Effector memory CD4-positive, alpha-beta T cell (primary cell): Measurements from ENCODE around the gene BCL2L12.
"Not testable (repeated sequence)": the region's sequence is repeated elsewhere in the genome, so short reads cannot be mapped to it uniquely, and the experiment has no call there.

Experiments used
- DNase-seq, 3 donors: peaks; one replicate each; pipeline ENCODE4 v3.0.0-alpha.2; 2020
- H3K27ac ChIP-seq: 2 replicates; pipeline ENCODE4 v1.7.0; 2013; ENCODE audit warnings: mild to moderate bottlenecking, low read length, moderate library complexity; ENCODE audit not compliant: insufficient read depth, poor library complexity, severe bottlenecking
- H3K27me3 ChIP-seq: replicated peaks from 2 replicates; pipeline ENCODE4 v1.7.0; 2013; ENCODE audit warnings: mild to moderate bottlenecking, low read length; ENCODE audit not compliant: insufficient read depth, control insufficient read depth, poor library complexity, severe bottlenecking
- H3K36me3 ChIP-seq: 2 replicates; pipeline ENCODE4 v1.7.0; 2013; ENCODE audit warnings: mild to moderate bottlenecking, low read length, moderate library complexity; ENCODE audit not compliant: control insufficient read depth, insufficient read depth
- H3K4me1 ChIP-seq: 2 replicates; pipeline ENCODE4 v1.7.0; 2013; ENCODE audit warnings: low read length, mild to moderate bottlenecking; ENCODE audit not compliant: control insufficient read depth, insufficient read depth, poor library complexity, severe bottlenecking
- H3K4me3 ChIP-seq: 2 replicates; pipeline ENCODE4 v1.7.0; 2013; ENCODE audit warnings: low read length, low read depth, mild to moderate bottlenecking; ENCODE audit not compliant: insufficient read depth, poor library complexity, severe bottlenecking
- H3K9me3 ChIP-seq: 2 replicates; pipeline ENCODE4 v1.7.0; 2013; ENCODE audit warnings: mild to moderate bottlenecking, low read length, moderate library complexity; ENCODE audit not compliant: control insufficient read depth
- total RNA-seq, 3 donors: gene quantifications; one replicate each; lab custom pipeline; 2026; lab: John Stamatoyannopoulos, UW

Gene BCL2L12, protein sequence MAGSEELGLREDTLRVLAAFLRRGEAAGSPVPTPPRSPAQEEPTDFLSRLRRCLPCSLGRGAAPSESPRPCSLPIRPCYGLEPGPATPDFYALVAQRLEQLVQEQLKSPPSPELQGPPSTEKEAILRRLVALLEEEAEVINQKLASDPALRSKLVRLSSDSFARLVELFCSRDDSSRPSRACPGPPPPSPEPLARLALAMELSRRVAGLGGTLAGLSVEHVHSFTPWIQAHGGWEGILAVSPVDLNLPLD
- total RNA-seq = 4.9 to 8.1 (median 6.1) reads per million in 3 donors

DNA sequence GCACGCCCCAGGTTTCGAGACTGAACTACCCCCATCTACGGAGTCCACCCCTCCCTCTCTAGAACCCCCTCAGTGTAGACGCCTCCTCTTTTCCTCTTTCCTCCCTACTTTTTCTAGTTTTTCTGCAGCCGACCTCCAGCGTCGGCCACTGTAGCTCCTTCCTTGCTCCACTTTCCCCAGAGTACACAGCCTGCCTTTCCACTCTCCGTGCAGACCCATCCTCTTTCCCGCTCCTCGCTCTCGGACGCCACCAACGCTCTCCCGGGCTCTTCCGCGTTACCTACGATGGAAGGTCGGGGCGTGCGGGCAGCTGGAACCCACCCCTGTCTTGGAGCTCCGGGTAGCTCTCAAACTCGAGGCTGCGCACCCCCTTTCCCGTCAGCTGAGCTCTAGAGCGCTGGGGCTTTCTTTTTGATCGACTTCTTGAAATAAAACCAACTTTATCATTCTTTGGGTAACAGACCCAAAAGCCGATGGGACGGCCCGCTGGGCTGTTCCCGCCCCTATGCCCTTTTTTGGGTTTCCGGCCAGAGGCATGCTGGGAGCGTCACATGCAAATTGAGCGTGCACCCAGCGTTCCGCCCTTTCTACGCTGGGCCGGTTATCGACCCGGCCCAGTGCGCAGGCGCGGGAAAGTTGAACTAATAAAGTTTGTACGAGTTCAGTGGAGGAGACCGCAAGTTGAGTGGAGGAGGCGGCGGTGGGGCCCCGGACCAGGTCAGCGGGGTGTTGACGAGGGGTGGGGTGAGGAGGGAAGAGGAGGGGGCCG lies at the start of gene BCL2L12, which contains the start of gene IRF3:
TSS of gene BCL2L12 (plus strand) at position 583 of the 769 bp plus-strand sequence. CDS start 760 bp downstream, outside the sequence.
TSS of gene IRF3 (minus strand) at position 507 of the 769 bp plus-strand sequence. CDS start 1,019 bp downstream, outside the sequence.
- no peaks in the 10 kb centered on the region for H3K27me3 ChIP-seq
- H3K4me1 ChIP-seq = peaks cover 27% of the 10 kb centered on the region
- H3K9me3 ChIP-seq = no peaks in the 10 kb centered on the region
- H3K27ac ChIP-seq = peak within 1 kb of the TSS; percentile 85
- peak within 1 kb of the TSS; percentile 97 for H3K4me3 ChIP-seq
- DNase-seq = peak; percentile 97 to 99 (median 98)
- H3K36me3 ChIP-seq = peaks cover 25% of the 10 kb centered on the region

DNA sequence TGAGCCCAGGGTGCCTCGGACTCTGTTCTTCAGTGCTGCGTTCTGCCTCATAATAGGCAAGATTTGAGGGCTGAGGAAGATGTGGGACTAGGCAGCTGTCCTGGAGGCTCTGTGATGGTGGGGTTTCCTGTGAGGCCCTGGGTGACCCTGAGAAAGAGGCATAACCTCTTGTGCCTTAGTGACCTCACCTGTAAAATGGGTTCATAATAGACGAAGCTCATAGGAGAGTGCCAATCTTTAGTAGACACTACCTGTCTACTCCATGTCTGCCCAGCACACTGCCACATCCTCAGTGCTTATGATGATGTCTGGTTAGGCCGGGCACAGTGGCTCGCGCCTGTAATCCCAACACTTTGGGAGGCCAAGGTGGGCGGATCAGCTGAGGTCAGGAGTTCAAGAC lies 49.2 kb upstream of the BCL2L12 start:
- Histone ChIP-seq H3K9me3 (no peaks in the 10 kb centered on the region), H3K27ac (no peak overlapping the region), H3K36me3 (peaks cover 51% of the 10 kb centered on the region), H3K4me3 (no peak overlapping the region), H3K4me1 (no peaks in the 10 kb centered on the region), H3K27me3 (no peaks in the 10 kb centered on the region)
- DNase-seq = no peak

DNA sequence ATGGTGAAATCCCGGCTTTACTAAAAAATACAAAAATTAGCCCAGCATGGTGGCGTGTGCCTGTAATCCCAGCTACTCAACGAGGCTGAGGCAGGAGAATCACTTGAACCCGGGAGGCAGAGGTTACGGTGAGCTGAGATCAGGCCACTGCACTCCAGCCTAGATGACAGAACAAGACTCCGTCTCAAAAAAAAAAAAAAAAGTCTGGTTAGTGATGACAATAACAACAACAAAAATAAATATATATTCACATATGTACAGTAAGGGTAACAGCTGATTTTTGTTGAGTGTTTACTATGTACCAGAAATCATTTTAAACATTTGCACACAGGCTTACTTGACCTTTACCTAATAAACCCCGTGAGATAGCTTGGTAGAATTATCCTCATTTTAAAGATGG lies 48.8 kb upstream of the BCL2L12 start:
- Histone ChIP-seq H3K27ac (no peak overlapping the region), H3K36me3 (peaks cover 56% of the 10 kb centered on the region), H3K9me3 (no peaks in the 10 kb centered on the region), H3K4me1 (no peaks in the 10 kb centered on the region), H3K4me3 (no peak overlapping the region), H3K27me3 (no peaks in the 10 kb centered on the region)
- DNase-seq = no peak

DNA sequence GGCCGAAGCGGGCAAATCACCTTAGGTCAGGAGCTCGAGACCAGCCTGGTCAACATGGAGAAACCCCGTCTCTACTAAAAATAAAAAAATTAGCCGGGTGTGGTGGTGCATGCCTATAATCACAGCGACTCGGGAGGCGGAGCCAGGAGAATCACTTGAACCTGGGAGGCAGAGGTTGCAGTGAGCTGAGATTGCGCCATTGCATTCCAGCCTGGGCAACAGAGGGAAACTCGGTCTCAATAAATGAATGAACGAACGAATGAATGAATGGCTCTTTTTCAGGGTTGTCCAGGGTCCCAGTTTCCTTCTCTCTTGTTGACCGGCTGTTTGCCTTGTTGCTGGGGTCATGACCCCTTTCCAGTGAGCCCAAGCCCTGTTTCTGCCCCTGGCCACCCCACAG lies 47.9 kb upstream of the BCL2L12 start:
- not testable (repeated sequence) for H3K27me3 ChIP-seq, DNase-seq, H3K4me1 ChIP-seq, H3K4me3 ChIP-seq, H3K27ac ChIP-seq, H3K9me3 ChIP-seq
- peaks cover 59% of the 10 kb centered on the region for H3K36me3 ChIP-seq

DNA sequence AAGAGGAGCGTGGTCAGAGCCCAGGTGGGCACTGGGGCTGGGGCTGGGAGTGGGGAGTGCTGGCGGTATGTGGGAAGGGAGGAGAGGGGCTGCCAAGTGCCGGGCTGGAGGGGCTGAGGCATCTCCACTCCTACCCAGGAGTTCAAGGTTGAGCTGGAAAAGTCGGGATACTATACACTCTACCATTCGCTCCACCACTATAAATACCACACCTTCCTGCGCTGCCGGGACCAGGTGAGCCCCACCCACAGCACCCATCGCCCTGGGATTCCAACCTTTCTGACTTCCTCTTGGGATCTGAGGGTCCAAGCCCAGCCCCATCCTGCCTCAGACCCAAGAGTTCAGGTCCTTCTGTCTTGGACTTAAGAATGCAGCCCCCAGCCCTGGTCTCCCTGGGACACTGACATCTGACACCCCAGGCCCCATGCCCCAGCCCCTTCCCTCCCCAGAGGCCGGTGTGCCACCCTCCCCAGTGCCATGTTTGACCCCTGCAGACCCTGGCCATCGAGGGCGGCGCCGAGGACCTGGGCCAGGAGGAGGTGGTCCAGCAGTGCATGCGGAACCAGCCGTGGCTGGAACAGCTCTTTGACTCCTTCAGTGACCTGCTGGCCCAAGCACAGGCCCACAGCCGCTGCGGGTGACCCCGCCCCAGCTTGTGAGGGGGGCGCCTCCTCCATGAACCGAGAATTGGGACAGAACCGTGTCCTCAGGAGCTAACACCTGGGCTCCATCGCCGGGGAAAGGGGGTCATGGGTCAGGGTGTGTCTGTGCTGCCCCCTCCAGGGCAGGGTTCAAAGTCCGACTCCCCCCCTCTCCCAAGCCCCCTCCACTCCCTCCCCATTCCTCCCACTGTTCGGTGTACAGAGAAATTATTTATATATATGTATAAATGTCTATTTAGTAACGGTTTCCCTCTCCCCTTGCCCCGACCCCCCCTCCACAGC lies 40.5 kb upstream of the BCL2L12 start:
- Histone ChIP-seq H3K4me1 (no peaks in the 10 kb centered on the region), H3K27ac (no peak overlapping the region), H3K9me3 (no peaks in the 10 kb centered on the region), H3K27me3 (no peaks in the 10 kb centered on the region), H3K4me3 (no peak overlapping the region), H3K36me3 (peaks cover 36% of the 10 kb centered on the region)
- no peak for DNase-seq

DNA sequence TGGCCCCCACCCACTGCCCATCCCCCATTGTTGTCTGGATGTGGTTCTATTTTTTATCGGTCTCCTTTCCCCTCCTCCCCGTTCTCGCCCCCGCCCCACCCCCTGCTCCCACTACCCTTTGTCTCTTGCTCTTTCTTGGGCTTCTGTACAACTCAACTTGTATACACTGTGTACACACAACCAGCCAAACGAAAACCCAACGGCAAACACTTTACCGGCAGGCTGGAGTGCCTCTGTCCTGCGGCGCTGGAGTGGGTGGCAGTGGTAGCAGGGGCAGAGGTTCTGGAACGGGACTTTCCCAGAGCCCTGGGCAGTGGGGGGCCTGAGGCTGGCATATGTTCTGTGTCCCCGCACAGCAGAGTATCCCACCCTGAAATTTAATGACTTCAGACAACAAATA lies 39.5 kb upstream of the BCL2L12 start:
- Histone ChIP-seq H3K27me3 (no peaks in the 10 kb centered on the region), H3K27ac (no peak overlapping the region), H3K36me3 (peaks cover 32% of the 10 kb centered on the region), H3K4me3 (no peak overlapping the region), H3K4me1 (no peaks in the 10 kb centered on the region), H3K9me3 (no peaks in the 10 kb centered on the region)
- no peak for DNase-seq

DNA sequence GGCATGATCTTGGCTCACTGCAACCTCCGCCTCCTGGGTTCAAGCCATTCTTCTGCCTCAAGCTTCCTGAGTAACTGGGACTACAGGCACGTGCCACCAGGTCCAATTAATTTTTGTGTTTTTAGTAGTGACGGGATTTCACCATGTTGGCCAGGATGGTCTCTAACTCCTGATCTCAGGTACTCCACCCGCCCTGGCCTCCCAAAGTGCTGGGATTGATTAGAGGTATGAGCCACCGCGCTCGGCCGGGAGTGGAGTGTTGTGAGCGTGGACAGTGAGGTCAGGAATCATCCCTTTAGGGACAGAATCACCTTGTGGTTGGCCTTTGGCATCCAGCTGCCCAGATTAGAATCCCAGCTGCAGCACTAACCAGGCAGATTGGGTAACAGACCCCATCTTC lies 36.1 kb upstream of the BCL2L12 start:
- no peak for DNase-seq
- Histone ChIP-seq H3K27ac (no peak overlapping the region), H3K9me3 (no peaks in the 10 kb centered on the region), H3K4me3 (no peak overlapping the region), H3K36me3 (peaks cover 12% of the 10 kb centered on the region), H3K27me3 (no peaks in the 10 kb centered on the region), H3K4me1 (no peaks in the 10 kb centered on the region)

DNA sequence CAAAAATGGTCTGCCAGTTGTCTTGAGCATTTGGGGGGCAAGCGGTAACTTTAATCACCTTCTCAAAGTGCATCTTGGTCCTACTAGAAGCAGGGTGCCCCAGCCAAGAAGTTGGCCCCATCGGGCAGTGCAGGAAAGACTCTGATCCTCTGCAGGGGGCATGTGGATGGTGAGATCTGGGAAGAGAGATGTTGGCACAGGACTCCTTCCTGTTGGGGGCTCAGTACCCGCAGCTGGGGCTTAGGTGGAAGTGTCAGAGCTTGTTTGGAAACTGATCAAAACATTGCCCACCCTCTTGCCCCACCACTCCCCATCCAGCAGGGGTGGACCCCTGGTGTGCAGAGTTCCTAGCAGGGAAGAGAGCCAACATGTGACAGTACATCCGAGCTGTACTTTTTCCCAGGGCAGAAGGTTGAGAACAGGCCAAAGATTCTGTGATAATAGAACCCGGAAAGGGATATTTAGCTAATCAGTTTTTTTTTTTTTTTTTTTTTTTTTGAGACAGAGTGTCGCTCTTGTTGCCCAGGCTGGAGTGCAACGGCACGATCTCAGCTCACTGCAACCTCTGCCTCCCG lies 34.6 kb upstream of the BCL2L12 start:
- Histone ChIP-seq H3K9me3 (no peaks in the 10 kb centered on the region), H3K4me1 (no peaks in the 10 kb centered on the region), H3K27me3 (no peaks in the 10 kb centered on the region), H3K27ac (peak overlapping the region; percentile 4), H3K36me3 (peaks cover 4% of the 10 kb centered on the region), H3K4me3 (no peak overlapping the region)
- DNase-seq = no peak

DNA sequence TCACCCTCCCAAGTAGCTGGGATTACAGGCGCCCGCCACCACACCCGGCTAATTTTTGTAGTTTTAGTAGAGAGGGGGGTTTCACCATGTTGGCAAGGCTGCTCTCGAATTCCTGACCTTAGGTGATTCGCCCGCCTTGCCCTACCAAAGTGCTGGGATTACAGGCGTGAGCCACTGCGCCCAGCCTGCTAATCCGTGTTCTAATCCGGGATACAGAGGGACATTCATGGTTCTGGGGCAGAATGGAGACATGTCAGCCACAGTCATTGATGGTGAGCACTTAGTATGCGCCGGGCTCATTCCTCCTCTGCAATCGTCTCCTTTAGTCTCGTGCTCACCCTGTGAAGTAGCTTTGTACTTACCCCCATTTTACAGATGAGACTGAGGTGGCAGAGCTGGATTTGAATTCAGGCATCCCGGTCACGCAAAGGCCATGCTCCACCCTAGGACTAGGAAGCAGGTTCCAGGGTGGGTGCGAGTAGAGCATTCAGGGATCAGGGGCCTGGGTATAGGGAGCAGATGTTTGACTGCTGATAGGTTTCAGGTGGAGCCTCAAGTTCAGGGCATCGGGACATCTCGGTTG lies 34.0 kb upstream of the BCL2L12 start:
- Histone ChIP-seq H3K9me3 (no peaks in the 10 kb centered on the region), H3K27me3 (no peaks in the 10 kb centered on the region), H3K27ac (no peak overlapping the region), H3K36me3 (peaks cover 4% of the 10 kb centered on the region), H3K4me3 (no peak overlapping the region), H3K4me1 (no peaks in the 10 kb centered on the region)
- DNase-seq = no peak
